GM03348 (cell line): Measurements from ENCODE around the gene OLAH.
"Not testable (repeated sequence)": the region's sequence is repeated elsewhere in the genome, so short reads cannot be mapped to it uniquely, and the experiment has no call there.

Experiments used
- DNase-seq: peaks from one replicate; pipeline ENCODE4 v3.0.0; 2012; ENCODE audit warnings: low spot score

Gene OLAH

GRCh38 chr10:15043674-15044073 is at the start of gene OLAH:
OLAH (plus strand) TSS chr10:15043943; CDS start chr10:15047289, 3,346 bp downstream.
- DNase-seq = no peak

DNA sequence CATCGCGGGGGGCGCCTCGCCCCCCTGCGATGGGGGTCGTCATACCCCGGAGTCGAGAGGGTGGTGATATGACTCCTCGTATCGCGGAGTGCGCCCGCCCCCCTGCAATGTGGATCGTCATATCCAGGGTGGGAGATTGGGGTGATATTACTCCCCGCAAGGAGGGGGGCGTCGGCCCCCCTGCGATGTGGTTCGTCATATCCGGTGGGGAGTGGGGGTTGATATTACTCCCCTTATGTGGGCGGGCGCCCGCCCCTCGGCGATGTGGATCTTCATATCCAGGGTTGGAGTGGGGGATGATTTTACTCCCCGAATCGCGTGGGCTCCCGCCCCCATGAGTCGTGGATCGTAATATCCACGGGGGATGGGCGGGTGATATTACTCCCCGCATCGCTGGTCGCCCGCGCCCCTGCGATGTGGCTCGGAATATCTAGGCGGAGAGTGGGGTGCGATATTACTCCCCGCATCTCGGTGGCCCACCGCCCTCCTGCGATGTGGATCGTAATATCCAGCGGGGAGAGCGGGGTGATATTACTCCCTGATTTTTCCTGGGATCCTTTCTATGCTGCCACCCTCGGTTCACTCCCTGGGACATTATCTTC is 47.7 kb upstream of the OLAH start:
- DNase-seq = no peak

- not testable (repeated sequence) for DNase-seq
Observed at GRCh38 chr10:15013530-15013929, 30.2 kb upstream of the OLAH start.

DNA sequence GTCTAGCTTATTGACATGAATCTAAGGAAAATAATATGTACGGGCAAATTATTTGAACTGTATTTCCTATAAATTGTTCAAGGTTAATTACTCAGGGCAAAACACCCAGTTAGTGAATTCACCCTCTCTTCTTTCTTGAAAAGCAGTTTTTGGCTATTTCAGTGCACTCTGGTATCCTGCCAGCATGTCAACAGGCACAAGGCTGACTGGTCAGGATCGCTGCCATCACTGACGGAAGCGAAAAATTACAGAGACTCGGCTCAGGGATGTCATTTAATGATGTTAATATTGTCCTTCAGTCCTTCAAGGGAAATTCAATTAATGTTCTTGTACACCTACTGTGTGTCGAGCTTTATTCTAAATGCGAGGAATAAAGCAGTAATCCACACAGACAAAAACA is 28.3 kb upstream of the OLAH start:
- no peak for DNase-seq

DNA sequence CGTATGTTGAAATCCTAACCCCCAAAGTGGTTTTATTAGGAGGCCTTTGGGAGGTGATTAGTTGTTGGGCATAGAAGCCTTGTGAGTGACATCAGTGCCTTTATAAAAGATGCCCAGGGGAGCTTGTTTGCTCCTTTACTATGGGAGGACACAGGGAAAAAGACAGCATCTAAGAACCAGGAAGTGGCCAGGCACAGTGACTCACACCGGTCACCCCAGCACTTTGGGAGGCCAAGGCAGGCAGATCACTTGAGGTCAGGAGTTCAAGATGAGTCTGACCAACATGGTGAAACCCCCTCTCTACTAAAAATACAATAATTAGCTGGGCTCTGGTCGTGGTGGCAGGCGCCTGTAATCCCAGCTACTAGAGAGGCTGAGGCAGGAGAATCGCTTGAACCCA is 22.8 kb upstream of the OLAH start:
- not testable (repeated sequence) for DNase-seq

DNA sequence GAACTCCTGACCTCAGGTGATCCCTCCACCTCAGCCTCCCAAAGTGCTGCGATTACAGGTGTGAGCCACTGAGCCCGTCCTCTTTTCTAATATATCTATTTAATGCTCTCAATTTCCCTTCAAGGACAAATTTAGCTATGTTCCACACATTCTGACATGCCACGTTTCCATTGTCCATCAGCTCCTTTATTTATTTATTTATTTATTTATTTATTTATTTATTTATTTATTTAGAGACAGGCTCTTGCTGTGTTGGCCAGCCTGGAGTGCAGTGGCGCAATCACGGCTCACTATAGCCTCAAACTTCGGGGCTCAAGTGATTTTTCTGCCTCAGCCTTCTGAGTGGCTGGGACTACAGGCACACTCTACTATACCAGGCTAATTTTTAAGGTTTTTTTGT is 20.7 kb upstream of the OLAH start:
- not testable (repeated sequence) for DNase-seq

DNA sequence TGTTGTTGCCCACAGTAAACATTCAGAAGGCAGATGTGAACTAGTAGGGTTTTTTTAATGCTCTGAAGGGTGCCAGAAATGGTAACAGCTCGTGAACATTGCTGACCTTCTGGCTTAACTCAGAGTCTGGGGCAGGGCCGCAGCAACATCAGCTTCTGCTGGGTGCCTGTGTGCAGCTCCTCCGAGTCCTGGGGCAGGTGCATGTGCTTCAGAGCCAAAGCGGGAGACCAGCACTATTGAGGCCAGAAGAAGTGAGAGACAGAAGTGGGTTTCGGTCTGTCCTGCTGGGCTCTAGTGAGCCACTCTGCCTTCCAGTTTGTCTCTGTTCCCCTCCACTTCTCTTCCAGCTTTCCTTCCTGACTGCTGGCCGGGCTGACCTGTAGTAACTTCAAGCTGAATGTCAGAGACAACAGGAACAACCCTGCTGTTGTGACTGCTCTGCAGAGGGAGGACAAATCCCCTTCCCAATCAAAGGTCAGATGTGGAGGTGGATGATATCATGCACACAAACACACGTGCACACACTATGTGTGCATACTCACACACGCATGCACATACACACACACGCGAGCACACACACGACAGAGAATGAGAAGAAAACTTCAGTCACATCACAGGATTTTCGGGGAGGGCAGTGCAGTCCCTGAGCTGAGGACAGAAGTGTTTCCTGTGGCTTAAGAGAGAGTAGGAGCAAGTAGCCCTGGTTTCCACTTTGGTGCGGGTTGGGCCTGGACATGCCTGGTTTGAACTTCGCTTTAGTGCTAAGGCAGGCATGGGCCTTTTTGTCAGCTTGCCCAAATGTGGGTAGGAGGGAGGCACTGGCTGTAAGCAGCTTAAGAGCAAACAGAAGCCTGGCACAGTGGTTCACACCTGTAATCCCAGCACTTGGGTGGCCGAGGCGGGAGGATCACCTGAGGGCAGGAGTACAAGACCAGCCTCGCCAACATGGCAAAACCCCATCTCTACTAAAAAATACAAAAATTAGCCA is 19.4 kb upstream of the OLAH start:
- DNase-seq = not testable (repeated sequence)

- DNase-seq = not testable (repeated sequence)
Observed at GRCh38 chr10:15025040-15025439, 18.7 kb upstream of the OLAH start.

DNA sequence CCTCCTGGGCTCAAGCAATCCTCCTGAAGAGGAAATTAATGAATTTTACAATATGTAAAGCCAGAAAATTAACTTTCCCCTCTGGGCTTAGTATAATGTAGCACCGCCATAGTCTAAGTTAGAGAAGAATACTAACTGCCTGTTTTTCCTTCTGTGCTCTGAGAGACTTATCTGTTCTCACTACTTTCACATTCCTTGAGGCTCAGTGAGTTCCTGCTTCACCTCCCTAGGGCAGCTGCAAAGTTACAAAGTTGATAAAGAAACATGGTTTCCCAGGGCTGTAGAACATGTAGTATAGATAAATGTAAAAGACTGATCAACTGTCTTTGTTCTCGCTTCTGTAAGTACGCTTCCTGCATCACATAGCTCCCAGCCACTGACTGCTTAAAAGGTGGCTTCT is 16.0 kb upstream of the OLAH start:
- DNase-seq = no peak

- no peak for DNase-seq
Observed at GRCh38 chr10:15035385-15036301, 8.1 kb upstream of the OLAH start.

DNA sequence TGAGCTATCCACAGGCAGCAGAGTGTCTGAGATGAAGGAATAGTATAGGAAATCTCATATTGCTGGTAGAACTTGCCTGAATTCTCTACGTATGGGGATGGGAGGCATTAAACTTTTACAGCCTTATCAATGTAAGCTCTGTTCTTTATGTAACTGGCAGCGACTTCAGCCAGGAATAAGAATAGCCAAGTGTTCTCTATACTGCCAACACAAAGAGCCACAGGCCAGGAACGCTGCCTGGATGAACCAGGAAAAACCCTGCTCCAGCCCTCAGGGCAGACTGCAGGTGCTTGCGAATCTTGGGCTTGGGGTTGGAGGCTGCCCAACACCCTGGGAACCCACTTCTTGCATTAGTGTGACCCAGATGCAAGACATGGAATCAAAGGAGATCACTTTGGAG is 6.1 kb upstream of the OLAH start:
- no peak for DNase-seq

- no peak for DNase-seq
Observed at GRCh38 chr10:15038416-15038815, 5.3 kb upstream of the OLAH start.

GRCh38 chr10:15045380-15045779 is 1.6 kb downstream of the OLAH start:
- no peak for DNase-seq

- peak; percentile 19 for DNase-seq
Observed at GRCh38 chr10:15046626-15047025, 2.9 kb downstream of the OLAH start.

DNA sequence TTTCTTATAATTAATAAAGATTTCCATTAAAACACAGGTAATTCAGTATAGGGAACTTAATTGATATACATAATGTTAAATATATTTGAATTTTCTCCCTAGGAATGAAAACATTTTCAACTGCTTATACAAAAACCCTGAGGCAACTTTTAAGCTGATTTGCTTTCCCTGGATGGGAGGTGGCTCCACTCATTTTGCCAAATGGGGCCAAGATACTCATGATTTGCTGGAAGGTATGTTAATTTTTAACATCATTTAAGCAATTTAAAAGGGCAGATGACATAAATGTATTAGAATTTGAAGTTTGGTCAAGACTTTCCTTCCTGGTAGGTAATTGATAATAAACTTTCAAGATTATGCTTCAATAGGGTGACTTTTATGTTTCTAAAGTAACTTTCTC is 5.8 kb downstream of the OLAH start:
- no peak for DNase-seq

GRCh38 chr10:15052121-15052520 is 8.4 kb downstream of the OLAH start:
- DNase-seq = no peak

DNA sequence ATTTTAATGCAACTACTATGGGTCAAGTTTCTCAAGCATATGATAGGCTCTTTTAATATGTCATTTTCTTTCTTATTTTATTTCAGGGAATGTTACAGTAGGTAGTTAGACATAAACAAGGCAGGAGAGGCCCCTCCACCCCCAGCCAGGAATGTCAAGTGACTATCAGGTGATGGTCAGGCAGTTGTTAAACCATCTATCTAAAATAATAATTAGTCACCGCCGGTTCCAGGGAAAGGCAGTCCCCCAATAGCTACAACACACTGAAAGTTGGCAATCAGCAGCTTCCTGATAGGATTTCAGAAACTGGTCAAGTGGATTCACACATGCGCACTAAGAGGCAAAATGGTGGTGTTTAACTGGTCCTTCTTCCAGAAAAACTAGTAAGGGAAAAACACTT is 9.3 kb downstream of the OLAH start:
- no peak for DNase-seq

GRCh38 chr10:15058689-15059088 is 14.9 kb downstream of the OLAH start:
- no peak for DNase-seq

DNA sequence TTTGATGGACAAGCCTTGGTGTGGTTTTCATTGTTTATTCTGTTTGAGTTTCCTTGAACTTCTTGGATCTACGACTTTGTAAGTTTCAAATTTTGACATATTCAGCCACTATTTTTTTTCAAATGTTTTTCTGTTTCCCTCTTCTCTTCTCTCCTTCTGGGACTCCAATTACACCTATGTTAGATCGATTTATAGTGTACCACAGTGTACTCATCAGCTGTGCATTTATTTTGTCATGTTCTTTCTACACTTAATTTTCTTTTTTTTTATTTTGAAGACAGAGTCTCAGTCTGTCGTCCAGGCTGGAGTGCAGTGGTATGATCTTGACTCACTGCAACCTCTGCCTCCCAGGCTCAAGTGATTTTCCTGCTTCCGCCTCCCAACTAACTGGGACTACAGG is 16.2 kb downstream of the OLAH start:
- no peak for DNase-seq

- DNase-seq = no peak
Observed at GRCh38 chr10:15060638-15061037, 16.9 kb downstream of the OLAH start.

- no peak for DNase-seq
Observed at GRCh38 chr10:15067154-15067553, 23.4 kb downstream of the OLAH start.

DNA sequence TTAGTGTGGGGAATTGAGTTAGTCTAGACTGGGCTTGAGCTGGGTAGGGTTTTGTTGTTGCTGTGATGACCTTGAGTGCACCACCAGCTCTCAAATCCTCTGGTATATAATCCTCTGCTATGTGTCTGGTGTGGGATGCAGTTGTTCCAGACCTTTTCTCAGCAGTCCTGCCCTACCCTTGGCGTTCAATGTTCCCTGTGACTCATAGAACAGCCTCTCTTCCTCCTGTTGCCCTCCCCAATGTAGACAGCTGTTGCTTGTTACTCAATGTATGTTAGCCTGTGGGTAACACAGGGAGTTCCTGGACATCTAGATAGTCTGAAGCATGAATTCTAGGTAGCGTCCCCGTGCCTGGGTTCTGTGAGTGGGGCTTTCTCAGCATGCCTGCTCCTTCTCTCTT is 25.1 kb downstream of the OLAH start:
- peak; percentile 55 for DNase-seq
